GM18867 (cell line): Measurements from ENCODE around the gene DPP3.

ENCODE experiments used
- ATAC-seq: cut with Tn5 transposase; IDR thresholded peaks from one replicate; pipeline ENCODE4 v1.9.1; 2021; ENCODE audit warnings: mild to moderate bottlenecking, moderate library complexity; ENCODE audit not compliant: unreplicated experiment

The DPP3 gene

GRCh38 chr11:66479394-66480116 lies 679 bp upstream of the DPP3 start:
- no peak for ATAC-seq

GRCh38 chr11:66484806-66485380 lies 4.7 kb downstream of the DPP3 start:
- no peak for ATAC-seq

- no peak for ATAC-seq
These were observed 8.7 kb downstream of the DPP3 start for GRCh38 chr11:66488957-66489356.

- ATAC-seq, result no peak
These were observed 9.4 kb downstream of the DPP3 start for GRCh38 chr11:66489636-66490035.

- no peak for ATAC-seq
These were observed 11.2 kb downstream of the DPP3 start for GRCh38 chr11:66491315-66491935.

- no peak for ATAC-seq
These were observed 12.1 kb downstream of the DPP3 start for GRCh38 chr11:66492161-66492865.

GRCh38 chr11:66493130-66493529 lies 12.9 kb downstream of the DPP3 start:
- ATAC-seq, result no peak

- ATAC-seq, result no peak
These were observed 14.2 kb downstream of the DPP3 start for GRCh38 chr11:66494458-66494857.

- ATAC-seq, result no peak
These were observed 14.7 kb downstream of the DPP3 start for GRCh38 chr11:66494935-66495334.

- ATAC-seq, result no peak
These were observed 15.2 kb downstream of the DPP3 start for GRCh38 chr11:66495401-66495854.

GRCh38 chr11:66497206-66497605 lies 17.0 kb downstream of the DPP3 start:
- ATAC-seq, result no peak

- no peak for ATAC-seq
These were observed 18.3 kb downstream of the DPP3 start for GRCh38 chr11:66498506-66498905.

- ATAC-seq, result no peak
These were observed 25.1 kb downstream of the DPP3 start for GRCh38 chr11:66505276-66505816.

GRCh38 chr11:66509131-66509561 lies 28.9 kb downstream of the DPP3 start:
- ATAC-seq, result no peak

- peak; percentile 92 for ATAC-seq
These were observed 30.2 kb downstream of the DPP3 start, which contains the start of gene BBS1 for GRCh38 chr11:66510271-66510989. BBS1 (plus strand) TSS chr11:66510635; CDS start chr11:66510660, 25 bp downstream.

GRCh38 chr11:66510990-66511339 lies 30.7 kb downstream of the DPP3 start:
- no peak for ATAC-seq

GRCh38 chr11:66523611-66524010 lies 43.4 kb downstream of the DPP3 start:
- ATAC-seq, result no peak

GRCh38 chr11:66524304-66525040 lies 44.2 kb downstream of the DPP3 start:
- ATAC-seq, result no peak

GRCh38 chr11:66529069-66529468 lies 48.8 kb downstream of the DPP3 start:
- no peak for ATAC-seq

- no peak for ATAC-seq
These were observed 49.4 kb downstream of the DPP3 start for GRCh38 chr11:66529655-66530054.
